ENCODE results near the gene TMED4.

- TF ChIP-seq CTCF (IDR thresholded peaks at IDR 0.05) = no peak
- TF ChIP-seq POLR2AphosphoS5 (IDR thresholded peaks at IDR 0.05) = no peak
- TF ChIP-seq POLR2A (IDR thresholded peaks at IDR 0.05) = no peak
- no peak for TF ChIP-seq EP300 (IDR thresholded peaks at IDR 0.05; ENCODE audit: low read depth)
Observed at GRCh38 chr7:44615793-44616192, 33.8 kb upstream of the TMED4 start.

All from transverse colon (tissue), 4 donors.